GM21723 (cell line): Measurements from ENCODE around the gene SFXN5.
A peak's percentile ranks its signal among the peaks of the same experiment; 100 is the strongest.

Source experiments
- ATAC-seq: cut with Tn5 transposase; IDR thresholded peaks from one replicate; pipeline ENCODE4 v1.9.1; 2021; ENCODE audit warnings: mild to moderate bottlenecking, moderate library complexity; ENCODE audit not compliant: unreplicated experiment

Gene SFXN5

DNA sequence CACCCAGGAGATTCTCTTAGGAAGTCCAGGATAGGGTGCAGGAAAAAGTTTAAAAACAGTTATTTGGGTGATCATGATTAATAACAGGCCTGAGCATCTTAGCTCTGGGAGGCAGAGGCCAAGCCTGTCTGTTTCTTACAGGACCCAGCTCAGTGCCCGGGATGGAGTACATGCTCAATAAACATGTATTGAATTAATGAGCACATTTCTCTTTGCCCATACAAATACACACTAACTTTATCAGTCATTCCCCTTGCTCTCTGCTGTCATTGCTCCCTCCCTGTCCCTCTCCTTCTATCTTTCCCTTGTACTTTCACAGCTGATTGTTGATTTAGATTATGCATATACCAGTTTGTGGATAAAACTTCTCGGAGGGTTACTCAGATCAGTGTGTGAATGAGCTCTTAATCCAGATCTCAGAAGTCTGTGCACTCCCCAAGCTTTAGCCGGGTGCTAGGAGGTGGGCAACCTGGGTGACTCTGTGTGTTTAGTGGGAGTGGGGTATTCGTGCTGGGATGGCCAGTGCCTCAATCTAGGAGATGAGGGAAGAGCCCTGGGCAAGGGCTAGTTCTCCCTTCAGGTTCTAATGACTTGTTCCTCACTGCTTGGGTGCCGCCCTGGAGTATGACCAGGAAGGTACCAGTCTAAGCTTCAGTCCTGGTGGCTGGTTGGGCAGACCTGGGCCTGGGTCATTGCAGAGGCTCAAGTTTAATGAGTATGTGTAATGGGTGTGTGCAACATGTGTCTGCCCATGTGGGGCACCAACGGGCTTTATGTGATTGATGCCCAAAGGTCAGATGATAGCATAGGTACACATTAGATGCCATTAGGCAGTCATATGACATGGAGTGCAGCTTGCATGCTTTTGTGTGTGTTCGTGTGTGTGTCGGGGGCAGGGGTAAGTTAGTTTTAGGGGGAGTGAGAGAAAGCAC is 143.6 kb downstream of the SFXN5 start:
- no peak for ATAC-seq

DNA sequence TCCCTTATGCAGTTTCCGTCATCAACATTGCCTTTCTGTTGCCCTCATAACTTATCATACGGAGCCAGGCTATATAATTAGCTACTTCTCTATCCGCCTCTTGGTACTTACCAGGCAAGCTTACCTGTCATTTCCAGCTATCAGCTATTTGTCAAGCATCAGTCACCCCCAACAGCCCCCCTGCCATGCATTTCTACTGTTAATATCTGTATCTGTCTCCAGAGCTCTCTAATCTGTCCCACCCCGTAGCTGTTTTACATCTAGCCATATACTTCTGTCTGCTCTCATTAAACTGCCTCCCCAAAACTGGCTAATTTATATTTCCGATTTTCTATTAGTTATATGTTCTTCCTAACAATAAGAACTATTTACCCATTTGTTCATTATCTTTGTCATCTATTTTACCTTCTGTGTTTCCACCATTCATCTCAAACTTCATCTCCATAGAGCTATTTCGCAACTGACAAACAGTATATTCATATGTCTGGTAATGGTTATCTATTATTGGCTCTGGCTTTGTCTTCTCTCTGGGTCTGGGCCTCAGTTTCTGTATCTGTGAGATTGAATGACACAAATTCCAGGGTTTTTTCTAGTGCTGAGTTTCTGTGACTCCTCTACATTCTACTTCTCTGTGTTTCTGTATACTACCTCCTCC is 144.6 kb downstream of the SFXN5 start:
- ATAC-seq: no peak

DNA sequence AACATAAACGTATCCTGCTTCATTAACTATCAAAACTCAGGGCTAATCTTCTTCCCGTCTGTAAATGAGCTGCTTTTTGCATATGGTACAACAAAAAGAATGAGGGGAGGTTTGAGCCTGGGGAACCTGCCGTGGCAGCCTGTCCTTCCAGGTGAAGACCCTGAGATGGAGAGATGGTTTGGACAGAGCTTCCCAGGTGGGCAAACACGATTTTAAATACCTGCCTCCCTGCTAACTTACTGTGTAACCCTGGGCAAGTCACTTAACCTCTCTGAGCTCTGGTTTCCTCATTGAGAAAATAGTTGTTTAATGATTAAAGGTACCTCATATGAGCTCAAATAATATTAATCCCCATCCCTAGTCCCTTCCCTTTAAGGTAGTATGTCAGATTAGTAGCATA is 145.1 kb downstream of the SFXN5 start:
- no peak for ATAC-seq

DNA sequence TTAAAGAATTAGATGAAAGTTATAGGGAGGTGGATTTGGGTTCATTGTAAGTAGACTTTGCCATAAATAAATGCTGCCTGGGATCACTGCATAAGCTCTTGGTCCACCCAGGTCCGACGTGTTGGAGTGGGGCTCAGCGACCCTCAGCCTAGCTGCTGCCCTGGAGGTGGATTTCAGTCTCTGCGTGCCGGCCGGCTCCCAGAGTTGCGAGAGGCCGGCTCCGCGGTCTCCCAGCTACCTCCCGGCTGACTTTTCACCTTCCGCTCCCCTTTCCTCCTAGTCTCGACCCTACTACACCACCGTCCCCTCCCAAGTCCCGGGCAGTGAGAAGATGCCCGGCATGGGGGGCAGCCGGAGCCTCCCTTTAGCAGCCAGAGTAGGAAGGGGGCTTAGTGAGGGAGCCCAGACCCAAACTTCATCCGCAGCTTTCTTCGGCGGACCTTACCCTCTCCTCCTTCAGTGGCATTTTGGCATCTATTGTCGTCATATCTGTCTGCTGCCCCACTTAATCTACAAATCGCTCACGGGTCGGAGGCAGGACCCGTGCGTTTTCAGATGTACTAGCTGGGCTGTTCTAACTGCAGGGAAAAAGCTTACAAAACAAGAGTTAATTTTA is 146.1 kb downstream of the SFXN5 start:
- ATAC-seq: no peak

DNA sequence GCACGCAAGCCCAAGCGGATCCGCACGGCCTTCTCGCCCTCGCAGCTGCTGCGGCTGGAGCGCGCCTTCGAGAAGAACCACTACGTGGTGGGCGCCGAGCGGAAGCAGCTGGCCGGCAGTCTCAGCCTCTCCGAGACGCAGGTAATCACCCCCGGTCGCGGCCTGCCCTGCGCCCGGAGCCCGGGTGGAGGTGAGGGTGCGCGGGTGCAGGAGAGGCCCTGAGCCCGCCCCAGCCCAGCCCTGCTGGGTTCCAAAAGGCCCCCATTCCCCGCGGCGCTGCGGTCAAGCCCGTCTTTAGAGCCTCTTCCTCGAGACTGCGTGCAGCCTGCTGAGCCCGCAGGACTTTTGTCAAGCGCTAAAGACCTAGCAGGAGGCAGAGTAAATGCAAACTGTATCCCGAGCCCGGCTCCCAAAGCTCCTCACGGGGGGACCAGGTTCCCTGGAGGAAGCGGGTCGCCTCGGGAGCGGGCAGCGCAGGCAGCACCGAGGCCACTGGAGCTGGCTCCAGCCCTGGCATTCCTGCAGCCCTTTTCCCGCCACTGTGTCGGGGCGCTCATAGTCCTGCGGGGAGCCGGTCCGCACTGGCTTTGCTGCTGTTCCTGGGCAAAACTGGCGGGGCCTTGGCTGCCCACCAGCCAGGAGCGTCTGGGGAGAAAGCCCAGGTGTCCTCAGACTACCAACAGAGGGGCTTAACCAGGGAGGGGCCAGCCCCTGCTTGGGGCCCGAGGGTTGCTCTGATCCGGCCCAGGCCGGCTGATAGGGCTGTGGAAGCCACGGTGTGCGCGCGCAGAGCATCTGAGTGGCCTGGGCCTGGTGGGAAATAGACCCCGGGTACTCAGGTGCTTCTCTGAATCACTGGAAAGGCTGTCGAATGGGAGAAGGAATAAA is 146.9 kb downstream of the SFXN5 start:
- ATAC-seq: peak; percentile 58

DNA sequence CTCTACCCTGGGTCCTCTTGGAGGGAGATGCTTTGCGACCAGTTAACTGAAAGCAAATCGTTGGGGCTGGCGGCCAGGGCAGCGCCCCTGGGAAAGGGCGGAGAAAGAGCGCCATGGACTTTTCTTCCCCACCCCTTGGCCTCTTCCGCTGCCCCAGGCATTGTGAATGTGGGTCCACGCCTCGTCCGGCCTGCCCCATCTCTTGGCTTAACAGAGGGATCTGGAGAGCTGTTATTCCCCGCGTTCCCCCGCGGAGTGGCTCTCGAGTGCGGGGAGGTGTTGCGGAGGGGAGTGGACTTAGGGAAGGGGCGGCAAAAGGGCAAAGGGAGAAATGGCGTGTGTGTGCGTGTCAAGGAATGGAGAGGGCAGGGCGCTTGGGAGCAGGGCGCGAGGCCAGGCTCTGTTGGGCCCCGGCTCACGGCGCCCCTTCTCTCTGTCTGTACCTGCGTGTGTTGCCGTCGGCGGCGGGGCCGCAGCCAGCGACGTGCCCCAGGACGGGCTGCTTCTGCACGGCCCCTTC is 147.6 kb downstream of the SFXN5 start:
- ATAC-seq: no peak

DNA sequence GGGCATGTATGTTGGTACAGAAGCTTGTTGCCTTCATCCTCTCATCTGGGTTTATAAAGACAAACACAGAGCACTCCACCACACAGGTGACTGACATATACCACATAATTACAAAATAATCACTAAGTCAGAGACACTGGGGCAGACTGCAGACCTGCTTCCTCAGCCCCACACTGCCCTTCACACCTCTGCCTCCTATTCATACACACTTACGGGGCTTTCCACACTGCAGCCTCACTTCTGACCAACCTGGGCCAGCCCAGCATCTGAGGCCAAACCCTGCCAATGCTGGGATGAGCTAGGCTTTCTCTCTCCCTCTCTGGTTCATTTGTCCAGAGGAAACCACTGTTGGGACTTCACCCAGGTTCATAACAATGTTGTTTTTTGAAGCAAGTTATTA is 149.7 kb downstream of the SFXN5 start:
- no peak for ATAC-seq

DNA sequence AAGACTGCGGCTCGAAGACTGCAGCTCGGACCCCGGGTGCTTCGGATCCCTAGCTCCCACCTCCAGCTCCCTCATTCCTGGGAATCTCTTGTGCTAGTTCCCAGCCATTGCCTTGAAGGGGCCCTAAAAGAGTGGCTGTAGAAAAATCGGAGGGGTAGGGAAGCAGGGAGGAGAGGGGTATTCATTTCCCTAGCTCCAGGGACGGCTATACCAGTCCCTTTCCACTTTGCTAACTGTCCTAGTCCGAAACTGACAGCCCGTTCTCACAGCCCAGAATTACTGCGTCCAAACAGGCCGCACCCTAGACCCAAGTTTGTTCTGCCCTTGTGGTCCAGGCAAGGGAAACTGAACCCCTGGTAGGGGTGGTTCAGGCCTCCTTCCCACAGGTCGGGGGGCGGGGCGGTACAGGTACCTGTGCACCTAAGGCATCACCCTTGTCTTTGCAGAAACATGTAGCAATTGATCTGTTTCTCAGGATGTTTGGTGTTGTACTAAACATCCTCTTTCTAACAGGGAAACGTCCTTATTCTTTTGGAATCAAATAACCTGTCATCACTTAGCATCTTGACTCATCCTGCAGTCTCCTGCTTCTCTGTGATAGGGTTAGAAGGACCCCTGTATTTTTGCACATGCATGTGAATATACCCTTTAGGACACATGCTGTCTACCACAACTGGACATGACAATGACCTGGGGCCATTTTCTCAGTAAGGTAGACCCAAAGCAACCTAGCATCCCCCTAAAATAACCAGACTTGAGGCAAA is 150.2 kb downstream of the SFXN5 start:
- no peak for ATAC-seq

DNA sequence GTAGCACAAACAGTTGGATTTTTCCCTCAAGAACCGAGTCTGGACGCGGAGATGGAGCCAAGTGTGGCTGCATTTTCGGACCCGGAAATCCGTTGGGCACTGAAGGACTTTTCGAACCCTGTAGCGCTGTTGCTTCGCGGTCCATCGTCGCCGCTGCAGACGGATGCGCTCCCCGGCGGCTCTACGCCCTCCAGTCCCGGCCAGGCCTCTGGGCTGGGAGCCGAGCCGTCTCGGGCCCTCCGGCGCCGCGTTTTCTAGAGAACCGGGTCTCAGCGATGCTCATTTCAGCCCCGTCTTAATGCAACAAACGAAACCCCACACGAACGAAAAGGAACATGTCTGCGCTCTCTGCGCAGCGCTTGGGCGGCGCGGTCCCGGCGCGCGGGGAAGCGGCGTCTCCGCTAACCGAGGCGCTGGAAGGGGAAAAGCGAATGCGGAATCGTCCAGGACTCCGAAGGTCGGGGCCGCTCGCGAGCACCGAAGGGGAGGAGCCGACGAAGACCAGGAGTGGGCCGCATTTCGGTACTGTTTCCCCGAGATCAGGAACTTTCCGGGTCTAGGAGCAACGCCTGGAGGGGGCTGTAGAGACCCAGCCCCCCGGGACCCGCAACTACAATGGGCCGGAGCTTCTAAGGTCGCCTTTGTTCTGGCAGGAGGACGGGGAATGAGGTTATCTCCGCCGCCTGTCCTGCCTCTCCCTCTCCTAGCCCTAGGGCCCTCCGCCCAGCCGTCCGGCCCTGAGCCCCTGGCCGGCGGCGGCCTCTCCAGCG is 151.0 kb downstream of the SFXN5 start:
- no peak for ATAC-seq

DNA sequence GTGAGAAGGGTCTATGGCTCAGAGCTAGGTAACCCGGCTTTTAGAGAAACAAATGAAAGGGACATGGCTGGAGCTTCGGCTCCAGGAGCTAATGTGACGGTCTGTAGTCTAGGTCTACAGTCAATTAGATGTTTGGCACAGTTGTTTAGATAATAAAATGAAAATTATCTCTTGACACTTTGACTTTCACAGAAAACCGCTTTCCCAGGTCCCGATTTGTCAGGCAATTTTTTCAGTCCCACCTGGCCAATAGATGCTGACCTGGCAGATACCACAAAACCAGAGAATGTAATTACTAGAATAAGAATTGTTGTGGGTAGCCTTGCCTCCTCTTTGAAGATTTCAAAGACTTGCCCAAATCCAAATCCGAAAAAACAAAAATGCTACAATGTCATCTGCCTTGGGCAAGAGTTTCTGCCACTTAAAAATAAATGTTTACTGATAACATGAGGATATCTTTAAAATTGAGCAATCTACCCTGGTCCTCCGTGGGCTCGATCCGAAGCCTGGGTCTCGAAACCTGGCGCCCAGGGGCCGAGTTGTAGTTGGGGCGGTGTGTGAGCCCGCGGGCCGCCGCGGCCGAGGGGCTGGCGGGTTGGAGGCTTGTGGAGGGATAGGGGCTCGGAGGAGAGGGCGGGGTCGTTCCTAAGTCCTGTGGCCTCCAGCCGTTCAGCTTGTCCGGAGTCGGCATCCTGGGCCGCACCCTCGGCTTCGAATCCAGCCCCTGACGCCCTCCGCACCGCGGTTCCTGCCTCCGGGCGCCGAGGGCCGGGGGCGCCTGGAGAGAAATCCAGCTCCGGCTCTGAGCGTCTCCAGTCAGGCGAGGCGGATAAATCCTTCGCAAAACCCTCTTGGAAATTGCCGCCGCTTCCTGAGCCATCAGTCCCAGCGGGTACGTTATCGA is 151.8 kb downstream of the SFXN5 start:
- ATAC-seq: no peak

DNA sequence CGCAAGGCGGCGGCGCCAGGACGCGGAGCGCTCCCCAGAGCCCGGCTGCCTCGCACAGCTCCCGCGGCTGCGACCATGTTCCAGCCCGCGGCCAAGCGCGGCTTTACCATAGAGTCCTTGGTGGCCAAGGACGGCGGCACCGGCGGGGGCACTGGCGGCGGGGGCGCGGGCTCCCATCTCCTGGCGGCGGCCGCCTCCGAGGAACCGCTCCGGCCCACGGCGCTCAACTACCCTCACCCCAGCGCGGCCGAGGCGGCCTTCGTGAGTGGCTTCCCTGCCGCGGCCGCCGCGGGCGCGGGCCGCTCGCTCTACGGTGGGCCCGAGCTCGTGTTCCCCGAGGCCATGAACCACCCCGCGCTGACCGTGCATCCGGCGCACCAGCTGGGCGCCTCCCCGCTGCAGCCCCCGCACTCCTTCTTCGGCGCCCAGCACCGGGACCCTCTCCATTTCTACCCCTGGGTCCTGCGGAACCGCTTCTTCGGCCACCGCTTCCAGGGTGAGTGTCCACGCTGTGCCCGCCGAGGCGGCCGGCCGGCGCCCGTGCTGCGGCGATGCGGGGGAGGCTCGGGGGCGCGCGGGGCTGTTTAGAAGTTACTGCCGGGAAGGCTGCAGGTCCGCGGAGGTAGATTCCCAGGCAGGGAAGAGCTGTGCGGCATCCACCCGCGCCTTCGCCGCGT is 153.5 kb downstream of the SFXN5 start:
- ATAC-seq: peak; percentile 10

DNA sequence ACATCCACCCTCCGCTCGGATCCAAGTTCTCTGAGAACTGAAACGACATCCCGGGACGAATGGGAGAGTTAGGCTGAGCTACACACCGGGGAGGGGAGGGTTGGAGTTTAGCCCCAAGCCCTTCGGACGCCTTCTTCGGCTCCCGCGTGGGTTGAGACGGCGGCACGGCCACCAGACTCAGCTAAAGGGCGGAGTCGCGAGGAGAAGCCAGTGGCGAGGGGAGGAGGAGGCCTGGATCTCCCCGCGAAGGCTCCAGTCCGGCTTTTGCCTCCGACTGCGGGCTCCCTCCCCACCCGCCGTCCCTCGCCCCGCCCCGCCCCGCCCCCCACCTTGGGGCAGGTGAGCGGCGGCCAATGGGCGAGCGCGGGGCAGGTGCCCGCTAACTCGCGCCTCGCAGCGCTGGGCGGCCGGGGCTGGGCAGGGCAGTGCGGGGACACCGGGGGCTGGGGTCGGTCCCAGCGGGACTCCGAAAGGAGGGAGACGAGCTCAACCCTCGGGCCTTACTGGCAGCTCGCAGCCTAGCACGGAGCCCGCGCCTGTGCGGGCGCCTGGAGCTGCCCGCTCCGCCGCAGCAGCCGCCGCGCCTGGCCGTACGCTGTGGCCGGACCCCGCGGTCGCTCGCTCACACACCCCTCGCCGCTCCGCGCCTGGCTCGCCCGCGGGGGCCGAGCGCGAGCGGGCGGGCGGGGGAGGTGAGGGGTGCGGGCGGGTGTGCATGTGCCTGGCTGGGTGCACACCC is 154.2 kb downstream of the SFXN5 start, which contains the start of gene EMX1:
TSS of gene EMX1 (plus strand) at position 382 of the 739 bp plus-strand sequence. CDS start at position 716, 334 bp downstream.
- ATAC-seq: peak; percentile 53

DNA sequence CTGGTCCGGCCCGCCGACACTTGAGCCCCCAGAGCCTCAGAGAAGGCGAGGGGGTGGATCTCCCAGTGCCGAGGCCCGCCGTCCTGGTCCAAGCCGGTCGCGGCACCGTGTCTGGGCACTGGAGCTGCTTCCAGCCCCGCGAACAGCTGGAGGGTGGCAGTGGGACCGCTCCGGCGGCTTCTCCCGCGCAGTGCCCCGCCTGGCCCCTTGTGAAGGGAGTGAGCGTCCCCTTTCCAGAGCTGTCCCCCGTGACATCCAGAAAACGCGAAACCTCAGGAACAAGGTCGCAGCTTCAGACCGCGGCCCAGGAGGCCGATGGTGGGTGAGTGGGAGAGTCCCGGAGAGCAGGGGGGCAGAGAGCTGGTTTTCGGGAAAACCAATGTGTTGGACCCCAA is 154.8 kb downstream of the SFXN5 start:
- peak; percentile 1 for ATAC-seq

DNA sequence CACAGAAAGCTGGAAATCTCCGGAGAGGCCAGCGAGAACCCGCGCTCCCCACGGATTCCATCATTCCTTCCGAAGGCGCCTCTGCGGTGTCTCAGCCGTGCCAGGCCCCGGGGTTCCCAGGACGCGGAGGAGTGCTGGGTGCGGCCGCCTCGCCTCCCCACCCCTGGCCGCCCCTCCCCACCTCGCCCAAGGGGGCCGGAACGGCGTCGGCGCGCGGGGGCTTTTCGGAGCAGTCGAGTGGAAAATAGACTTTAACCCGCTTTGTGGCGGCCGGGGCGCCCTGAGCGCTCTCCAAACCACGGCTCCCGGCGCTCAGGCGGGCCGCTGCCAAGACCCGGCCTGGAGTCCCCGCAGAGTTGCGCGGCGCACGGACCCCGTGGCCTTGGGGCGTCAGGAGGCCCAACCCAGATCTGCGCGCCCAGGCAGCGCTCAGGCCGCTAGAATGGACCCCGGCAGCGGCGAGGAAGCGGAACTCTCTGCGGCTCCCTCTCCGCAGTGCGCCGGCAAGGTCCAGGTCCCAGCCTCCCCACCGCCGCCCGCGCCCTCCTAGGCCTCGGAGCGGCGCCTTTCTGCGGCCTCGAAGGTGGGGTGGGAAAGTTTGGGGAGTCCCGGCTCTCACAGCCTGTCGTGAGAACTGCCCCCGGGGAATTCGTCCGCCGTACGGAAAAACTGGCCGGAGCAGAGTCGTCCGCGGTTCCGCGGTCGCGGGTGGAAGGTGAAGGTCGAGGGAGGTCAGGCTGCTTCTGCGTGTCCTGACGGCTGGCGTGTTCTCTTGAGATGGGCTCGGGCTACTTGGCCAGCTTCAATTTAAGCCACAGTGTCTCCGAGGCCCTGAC is 155.4 kb downstream of the SFXN5 start:
- ATAC-seq: peak; percentile 56

DNA sequence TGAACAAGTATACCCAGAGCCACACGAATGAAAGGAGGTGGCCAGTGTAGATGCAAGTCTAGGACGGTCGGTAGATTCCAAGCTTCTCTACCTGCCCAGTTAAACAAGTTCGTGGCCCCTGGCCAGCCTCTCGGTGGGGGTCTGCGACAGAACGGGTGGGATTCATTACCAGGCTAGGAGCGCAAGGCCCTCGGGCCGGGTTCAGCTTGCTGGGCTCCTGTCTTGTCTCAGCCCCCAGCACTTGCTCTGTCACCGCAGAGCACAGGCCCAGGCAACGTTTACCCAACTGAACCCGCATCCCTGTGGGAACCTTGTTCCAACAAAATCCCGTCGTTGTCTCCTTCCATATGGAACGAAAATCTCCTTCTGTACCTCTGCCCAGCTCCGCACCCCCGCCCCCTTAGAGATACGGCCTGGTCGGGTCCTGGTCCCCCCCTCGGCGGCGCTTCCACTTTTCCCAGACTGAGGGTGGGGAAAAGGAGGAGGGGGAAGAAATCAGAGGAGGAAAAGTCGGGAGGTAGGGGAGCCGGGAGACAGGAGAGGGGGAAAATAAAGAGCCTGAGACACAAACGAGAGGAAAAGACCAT is 156.1 kb downstream of the SFXN5 start:
- no peak for ATAC-seq
